HG02610 (cell line): ENCODE measurements around the gene LOXL3.
"Not testable (repeated sequence)": the region's sequence is repeated elsewhere in the genome, so short reads cannot be mapped to it uniquely, and the experiment has no call there.

Source experiments
- ATAC-seq: cut with Tn5 transposase; IDR thresholded peaks from one replicate; pipeline ENCODE4 v1.9.1; 2021; ENCODE audit warnings: mild to moderate bottlenecking, moderate library complexity; ENCODE audit not compliant: unreplicated experiment

The LOXL3 gene

DNA sequence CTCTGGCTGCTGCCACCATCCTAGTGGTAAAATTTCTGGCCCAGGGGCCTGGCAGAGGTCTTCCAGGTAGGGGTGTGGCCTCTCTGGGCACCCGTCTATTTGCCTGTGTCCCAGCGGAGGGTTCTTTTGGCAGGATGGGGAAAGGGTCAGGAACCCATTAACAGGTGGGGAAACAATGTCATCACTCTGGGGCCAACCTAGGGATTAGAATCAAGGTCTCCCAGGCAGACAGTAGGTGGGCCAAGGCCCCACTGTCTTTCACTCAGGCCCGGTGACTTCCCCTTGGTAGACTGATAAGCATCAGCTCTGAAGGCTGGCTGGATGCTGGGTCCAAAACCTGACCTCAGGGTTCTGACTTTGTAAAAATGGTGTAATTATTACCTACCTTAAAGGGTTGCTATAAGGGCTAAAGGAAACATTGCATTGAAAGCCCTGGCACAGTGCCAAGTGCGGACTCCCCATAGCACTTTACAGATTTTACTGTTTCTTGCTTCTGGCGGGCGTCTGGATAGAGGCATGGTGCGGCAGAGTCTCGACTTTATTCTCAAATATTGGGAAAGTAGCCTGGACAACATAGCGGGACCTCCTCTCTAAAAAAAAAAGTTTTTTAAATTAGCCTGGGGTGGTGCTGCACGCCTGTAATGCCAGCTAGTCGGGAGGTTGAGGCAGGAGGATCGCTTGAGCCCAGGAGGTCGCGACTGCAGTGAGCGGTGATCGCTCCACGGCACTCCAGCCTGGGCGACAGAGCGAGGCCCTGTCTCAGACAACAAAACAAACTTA is 56.6 kb downstream of the LOXL3 start:
- ATAC-seq: no peak

DNA sequence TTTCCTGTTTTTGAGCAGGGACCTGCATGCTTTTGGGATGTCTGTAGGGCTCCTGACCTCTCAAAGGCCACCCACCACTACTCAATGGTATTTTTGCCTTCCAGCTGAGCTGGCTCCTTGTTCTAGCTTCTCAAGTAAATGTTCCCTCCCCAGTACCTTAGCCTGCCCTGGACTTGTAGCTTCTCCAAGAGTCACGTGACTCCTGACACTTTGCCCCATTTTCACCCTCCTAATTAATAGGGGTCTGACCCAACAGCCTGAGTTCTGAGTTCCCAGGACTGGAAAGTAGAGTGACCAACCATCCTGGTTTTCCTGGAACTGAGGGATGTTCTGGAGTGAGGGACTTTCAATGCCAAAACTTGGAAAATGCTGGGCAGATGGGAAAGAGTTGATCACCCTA is 58.3 kb downstream of the LOXL3 start:
- ATAC-seq: no peak

DNA sequence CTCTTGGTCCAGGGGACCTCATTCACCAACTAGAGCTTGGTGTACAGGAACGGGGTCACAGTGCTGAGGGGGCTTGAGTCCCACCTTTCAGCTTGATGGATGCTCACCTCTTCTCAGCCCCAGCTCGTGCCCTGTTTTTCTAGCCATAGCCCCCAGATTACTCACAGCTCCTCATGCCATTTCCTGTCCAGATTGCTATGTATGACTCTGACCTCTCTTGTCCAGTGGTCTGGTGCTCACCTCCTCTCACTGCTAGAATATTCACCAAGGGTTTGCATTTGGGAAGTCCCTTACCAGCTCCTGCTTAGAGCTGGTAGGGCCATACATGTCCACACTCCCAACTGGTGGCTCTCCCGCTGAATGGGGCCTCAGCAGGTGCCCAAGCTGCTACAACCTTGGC is 60.2 kb downstream of the LOXL3 start:
- no peak for ATAC-seq

DNA sequence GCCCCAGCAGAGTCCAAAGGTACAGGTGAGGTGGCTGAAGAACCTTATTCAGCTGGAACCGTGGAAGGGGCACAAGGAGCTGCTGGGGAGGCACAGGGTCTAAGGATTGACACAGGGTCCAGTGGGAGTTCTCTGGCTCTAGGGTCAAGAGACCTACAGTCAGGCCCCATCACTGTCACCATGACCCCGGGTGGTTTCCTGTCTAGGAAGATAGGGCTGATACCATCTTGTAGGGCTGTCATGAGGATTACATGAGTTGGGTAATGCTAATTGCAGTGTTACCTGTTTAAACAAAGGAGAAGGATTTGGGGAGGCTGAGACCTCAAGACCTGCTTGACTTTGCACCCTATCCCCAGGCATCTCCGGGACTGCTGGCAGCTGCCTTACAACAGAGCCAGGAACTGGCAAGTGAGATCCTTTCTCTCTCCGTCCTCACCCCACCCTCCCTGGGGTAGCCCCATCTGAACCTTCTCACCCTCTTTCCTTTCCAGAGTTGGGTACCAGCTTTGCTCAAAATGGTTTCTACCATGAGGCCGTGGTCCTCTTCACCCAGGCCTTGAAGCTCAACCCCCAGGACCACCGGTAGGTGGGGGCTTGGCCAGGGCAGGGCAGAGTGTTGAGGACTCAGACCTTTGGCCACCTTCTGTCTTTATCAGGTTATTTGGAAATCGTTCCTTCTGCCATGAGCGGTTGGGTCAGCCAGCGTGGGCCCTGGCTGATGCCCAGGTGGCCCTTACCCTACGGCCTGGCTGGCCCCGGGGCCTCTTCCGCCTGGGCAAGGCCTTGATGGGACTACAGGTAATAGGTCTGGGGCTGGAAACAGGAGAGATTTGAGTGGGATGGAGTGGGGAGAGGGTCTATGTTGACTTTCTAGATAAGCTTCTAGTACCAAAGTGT is 61.8 kb downstream of the LOXL3 start:
- ATAC-seq: no peak

DNA sequence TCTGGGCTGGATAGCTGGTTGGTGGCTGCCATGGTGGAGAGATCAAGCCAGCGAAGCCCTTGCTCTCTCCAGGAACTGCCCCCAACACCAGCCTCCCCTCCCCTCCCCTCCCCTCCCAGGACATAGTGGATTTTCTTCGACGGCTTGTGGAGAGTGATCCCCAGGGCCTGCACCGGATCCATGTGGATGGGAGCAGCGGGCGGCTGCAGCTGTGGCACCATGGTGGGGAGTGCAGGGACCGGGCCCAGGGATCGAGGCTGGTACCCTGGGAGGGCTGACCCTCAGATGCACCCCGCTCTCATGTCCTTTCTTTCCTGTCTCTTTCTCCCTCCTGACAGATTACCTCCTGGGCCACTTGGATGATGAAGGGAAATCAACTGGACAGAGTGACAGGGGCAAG is 63.8 kb downstream of the LOXL3 start:
- ATAC-seq: no peak

- no peak for ATAC-seq
These were observed 64.9 kb downstream of the LOXL3 start for GRCh38 chr2:74488643-74489481.

- no peak for ATAC-seq
These were observed 67.6 kb downstream of the LOXL3 start for GRCh38 chr2:74486141-74486540.

GRCh38 chr2:74483675-74484164 is 70.0 kb downstream of the LOXL3 start:
- ATAC-seq: not testable (repeated sequence)

GRCh38 chr2:74482801-74483674 is 70.7 kb downstream of the LOXL3 start, which contains the start of the genes CCDC142 and TTC31:
CCDC142 (minus strand) TSS chr2:74482998; CDS start chr2:74482837, 161 bp downstream.
TTC31 (plus strand) TSS chr2:74483081; CDS start chr2:74483096, 15 bp downstream.
- peak; percentile 91 for ATAC-seq
